ENCODE results near the gene CORT.

DNA sequence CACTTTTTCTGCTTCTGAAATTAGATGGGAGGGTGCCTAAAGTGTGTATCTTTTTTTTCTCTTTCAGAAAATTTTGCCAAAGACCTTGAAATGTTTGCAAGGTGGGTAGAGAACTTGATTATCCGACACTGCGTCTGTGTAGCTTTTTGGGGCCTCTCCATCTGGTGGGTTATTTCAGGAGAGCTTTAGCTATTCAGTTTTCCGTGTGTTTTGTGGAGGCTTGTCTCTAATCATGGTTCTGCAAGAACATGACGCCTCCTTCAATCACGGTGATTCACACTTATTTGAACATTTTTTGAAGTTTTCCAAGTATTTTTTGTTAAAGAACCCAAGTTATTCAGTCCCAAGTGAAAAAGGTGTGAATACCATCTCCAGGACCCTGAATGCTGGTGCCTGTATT lies 15.2 kb upstream of the CORT start:
- TF ChIP-seq ZSCAN20 (CRISPR knock-in tag; IDR thresholded peaks at IDR 0.05): no peak
- TF ChIP-seq, protein P1, sequence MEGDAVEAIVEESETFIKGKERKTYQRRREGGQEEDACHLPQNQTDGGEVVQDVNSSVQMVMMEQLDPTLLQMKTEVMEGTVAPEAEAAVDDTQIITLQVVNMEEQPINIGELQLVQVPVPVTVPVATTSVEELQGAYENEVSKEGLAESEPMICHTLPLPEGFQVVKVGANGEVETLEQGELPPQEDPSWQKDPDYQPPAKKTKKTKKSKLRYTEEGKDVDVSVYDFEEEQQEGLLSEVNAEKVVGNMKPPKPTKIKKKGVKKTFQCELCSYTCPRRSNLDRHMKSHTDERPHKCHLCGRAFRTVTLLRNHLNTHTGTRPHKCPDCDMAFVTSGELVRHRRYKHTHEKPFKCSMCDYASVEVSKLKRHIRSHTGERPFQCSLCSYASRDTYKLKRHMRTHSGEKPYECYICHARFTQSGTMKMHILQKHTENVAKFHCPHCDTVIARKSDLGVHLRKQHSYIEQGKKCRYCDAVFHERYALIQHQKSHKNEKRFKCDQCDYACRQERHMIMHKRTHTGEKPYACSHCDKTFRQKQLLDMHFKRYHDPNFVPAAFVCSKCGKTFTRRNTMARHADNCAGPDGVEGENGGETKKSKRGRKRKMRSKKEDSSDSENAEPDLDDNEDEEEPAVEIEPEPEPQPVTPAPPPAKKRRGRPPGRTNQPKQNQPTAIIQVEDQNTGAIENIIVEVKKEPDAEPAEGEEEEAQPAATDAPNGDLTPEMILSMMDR (IDR thresholded peaks at IDR 0.05): no peak
- no peak for TF ChIP-seq EP300 (IDR thresholded peaks at IDR 0.05)
- TF ChIP-seq ZFP36 (IDR thresholded peaks at IDR 0.05; ENCODE audit: borderline replicate concordance, partially characterized antibody): no peak
- TF ChIP-seq POLR2A (IDR thresholded peaks at IDR 0.05; ENCODE audit: low read length): no peak
- no peak for TF ChIP-seq BHLHE40 (IDR thresholded peaks at IDR 0.05; ENCODE audit: low read depth, low read length)
- TF ChIP-seq SREBF2 (IDR thresholded peaks at IDR 0.05): no peak
- TF ChIP-seq, protein P2, sequence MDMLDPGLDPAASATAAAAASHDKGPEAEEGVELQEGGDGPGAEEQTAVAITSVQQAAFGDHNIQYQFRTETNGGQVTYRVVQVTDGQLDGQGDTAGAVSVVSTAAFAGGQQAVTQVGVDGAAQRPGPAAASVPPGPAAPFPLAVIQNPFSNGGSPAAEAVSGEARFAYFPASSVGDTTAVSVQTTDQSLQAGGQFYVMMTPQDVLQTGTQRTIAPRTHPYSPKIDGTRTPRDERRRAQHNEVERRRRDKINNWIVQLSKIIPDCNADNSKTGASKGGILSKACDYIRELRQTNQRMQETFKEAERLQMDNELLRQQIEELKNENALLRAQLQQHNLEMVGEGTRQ (IDR thresholded peaks at IDR 0.05): no peak
- TF ChIP-seq JUN (IDR thresholded peaks at IDR 0.05): no peak
- TF ChIP-seq NR3C1 (IDR thresholded peaks at IDR 0.05): no peak
- TF ChIP-seq SMC3 (IDR thresholded peaks at IDR 0.05): no peak
- TF ChIP-seq FOSL2 (IDR thresholded peaks at IDR 0.05): no peak
- no peak for TF ChIP-seq FOSL2 (CRISPR knock-in tag; IDR thresholded peaks at IDR 0.05)
- TF ChIP-seq RFX5 (IDR thresholded peaks at IDR 0.05): no peak

Data from A549 (cell line).